ENCODE measurements around the gene USP9X. TPM values are rescaled to one million over a fixed set of nuclear protein-coding genes. Genes with fewer than 3 reads are reported as not detected.
"Not testable (repeated sequence)": the region's sequence is repeated elsewhere in the genome, so short reads cannot be mapped to it uniquely, and the experiment has no call there.

Gene USP9X
- total and polyA plus RNA-seq, 5 donors = 13.3 to 72.6 (median 59.1) TPM

GRCh38 chrX:41128955-41129354 is 43.7 kb downstream of the USP9X start:
- DNase-seq = no peak
- no peaks in the 10 kb centered on the region for H3K27me3 ChIP-seq (ENCODE audit: control insufficient read depth, insufficient read depth)
- WGBS = 97% methylated on average over 4 of the region's 4 CpGs
- no peaks in the 10 kb centered on the region for H3K4me1 ChIP-seq (ENCODE audit: control insufficient read depth, insufficient read depth, low read length)
- H3K4me3 ChIP-seq (ENCODE audit: low read length) = no peak overlapping the region
- no peak for ATAC-seq
- intact Hi-C loops (cut with DNase I) = no loop called here
- H3K9me3 ChIP-seq (ENCODE audit: control insufficient read depth, low read length) = no peaks in the 10 kb centered on the region
- no peak overlapping the region for H3K27ac ChIP-seq (ENCODE audit: low read length)

GRCh38 chrX:41131766-41132165 is 46.5 kb downstream of the USP9X start:
- intact Hi-C loops (cut with DNase I) = no loop called here
- DNase-seq = no peak
- no peak overlapping the region for H3K4me3 ChIP-seq (ENCODE audit: low read length)
- no peaks in the 10 kb centered on the region for H3K27me3 ChIP-seq (ENCODE audit: control insufficient read depth, insufficient read depth)
- H3K9me3 ChIP-seq (ENCODE audit: control insufficient read depth, low read length) = no peaks in the 10 kb centered on the region
- H3K4me1 ChIP-seq (ENCODE audit: control insufficient read depth, insufficient read depth, low read length) = no peaks in the 10 kb centered on the region
- H3K27ac ChIP-seq (ENCODE audit: low read length) = no peak overlapping the region
- ATAC-seq = no peak
- 96% methylated on average over 1 of the region's 1 CpG for WGBS

- no peaks in the 10 kb centered on the region for H3K4me1 ChIP-seq (ENCODE audit: control insufficient read depth, insufficient read depth, low read length)
- 98% methylated on average over 6 of the region's 6 CpGs for WGBS
- intact Hi-C loops (cut with DNase I) = no loop called here
- H3K27ac ChIP-seq (ENCODE audit: low read length) = no peak overlapping the region
- no peaks in the 10 kb centered on the region for H3K9me3 ChIP-seq (ENCODE audit: control insufficient read depth, low read length)
- H3K4me3 ChIP-seq (ENCODE audit: low read length) = no peak overlapping the region
- no peaks in the 10 kb centered on the region for H3K27me3 ChIP-seq (ENCODE audit: control insufficient read depth, insufficient read depth)
- no peak for DNase-seq
- no peak for ATAC-seq
Observed at GRCh38 chrX:41133551-41133950, 48.3 kb downstream of the USP9X start.

- H3K27ac ChIP-seq (ENCODE audit: low read length) = no peak overlapping the region
- H3K4me1 ChIP-seq (ENCODE audit: control insufficient read depth, insufficient read depth, low read length) = no peaks in the 10 kb centered on the region
- no peaks in the 10 kb centered on the region for H3K27me3 ChIP-seq (ENCODE audit: control insufficient read depth, insufficient read depth)
- H3K9me3 ChIP-seq (ENCODE audit: control insufficient read depth, low read length) = no peaks in the 10 kb centered on the region
- intact Hi-C loops (cut with DNase I) = no loop called here
- ATAC-seq (no peak), DNase-seq (no peak)
- no peak overlapping the region for H3K4me3 ChIP-seq (ENCODE audit: low read length)
Observed at GRCh38 chrX:41137589-41137988, 52.3 kb downstream of the USP9X start.

- no peaks in the 10 kb centered on the region for H3K4me1 ChIP-seq (ENCODE audit: control insufficient read depth, insufficient read depth, low read length)
- DNase-seq (no peak), ATAC-seq (no peak)
- no peak overlapping the region for H3K4me3 ChIP-seq (ENCODE audit: low read length)
- no peaks in the 10 kb centered on the region for H3K27me3 ChIP-seq (ENCODE audit: control insufficient read depth, insufficient read depth)
- intact Hi-C loops (cut with DNase I) = no loop called here
- 93% methylated on average over 5 of the region's 5 CpGs for WGBS
- no peaks in the 10 kb centered on the region for H3K9me3 ChIP-seq (ENCODE audit: control insufficient read depth, low read length)
- H3K27ac ChIP-seq (ENCODE audit: low read length) = no peak overlapping the region
Observed at GRCh38 chrX:41142130-41142910, 57.1 kb downstream of the USP9X start.

- WGBS = 58% methylated on average over 2 of the region's 2 CpGs
- DNase-seq (no peak), ATAC-seq (no peak)
- no peaks in the 10 kb centered on the region for H3K4me1 ChIP-seq (ENCODE audit: control insufficient read depth, insufficient read depth, low read length)
- no peak overlapping the region for H3K27ac ChIP-seq (ENCODE audit: low read length)
- no peaks in the 10 kb centered on the region for H3K27me3 ChIP-seq (ENCODE audit: control insufficient read depth, insufficient read depth)
- H3K9me3 ChIP-seq (ENCODE audit: control insufficient read depth, low read length) = no peaks in the 10 kb centered on the region
- no peak overlapping the region for H3K4me3 ChIP-seq (ENCODE audit: low read length)
- intact Hi-C loops (cut with DNase I) = no loop called here
Observed at GRCh38 chrX:41144873-41145272, 59.6 kb downstream of the USP9X start.

GRCh38 chrX:41145920-41146608 is 60.8 kb downstream of the USP9X start:
- Histone ChIP-seq H3K4me3 (ENCODE audit: low read length) (no peak overlapping the region), H3K9me3 (ENCODE audit: control insufficient read depth, low read length) (no peaks in the 10 kb centered on the region), H3K27me3 (ENCODE audit: control insufficient read depth, insufficient read depth) (no peaks in the 10 kb centered on the region), H3K27ac (ENCODE audit: low read length) (no peak overlapping the region), H3K4me1 (ENCODE audit: control insufficient read depth, insufficient read depth, low read length) (no peaks in the 10 kb centered on the region)
- intact Hi-C loops (cut with DNase I) = no loop called here
- WGBS = 88% methylated on average over 2 of the region's 2 CpGs
- no peak for DNase-seq
- ATAC-seq = no peak

GRCh38 chrX:41148553-41148952 is 63.3 kb downstream of the USP9X start:
- no peaks in the 10 kb centered on the region for H3K9me3 ChIP-seq (ENCODE audit: control insufficient read depth, low read length)
- H3K27me3 ChIP-seq (ENCODE audit: control insufficient read depth, insufficient read depth) = no peaks in the 10 kb centered on the region
- DNase-seq (no peak), ATAC-seq (no peak)
- intact Hi-C loops (cut with DNase I) = no loop called here
- 65% methylated on average over 4 of the region's 4 CpGs for whole genome bisulfite sequencing
- no peak overlapping the region for H3K4me3 ChIP-seq (ENCODE audit: low read length)
- no peak overlapping the region for H3K27ac ChIP-seq (ENCODE audit: low read length)
- H3K4me1 ChIP-seq (ENCODE audit: control insufficient read depth, insufficient read depth, low read length) = no peaks in the 10 kb centered on the region

- DNase-seq = no peak
- Histone ChIP-seq H3K9me3 (ENCODE audit: control insufficient read depth, low read length) (no peaks in the 10 kb centered on the region), H3K4me3 (ENCODE audit: low read length) (no peak overlapping the region), H3K27me3 (ENCODE audit: control insufficient read depth, insufficient read depth) (no peaks in the 10 kb centered on the region), H3K4me1 (ENCODE audit: control insufficient read depth, insufficient read depth, low read length) (no peaks in the 10 kb centered on the region), H3K27ac (ENCODE audit: low read length) (no peak overlapping the region)
- intact Hi-C loops (cut with DNase I) = no loop called here
- no peak for ATAC-seq
- 80% methylated on average over 7 of the region's 7 CpGs for WGBS
Observed at GRCh38 chrX:41150043-41150442, 64.8 kb downstream of the USP9X start.

GRCh38 chrX:41151726-41152125 is 66.5 kb downstream of the USP9X start:
- ATAC-seq; DNase-seq; H3K9me3 ChIP-seq (ENCODE audit: control insufficient read depth, low read length); H3K4me1 ChIP-seq (ENCODE audit: control insufficient read depth, insufficient read depth, low read length); H3K27me3 ChIP-seq (ENCODE audit: control insufficient read depth, insufficient read depth); H3K27ac ChIP-seq (ENCODE audit: low read length); intact Hi-C loops (cut with DNase I); H3K4me3 ChIP-seq (ENCODE audit: low read length): not testable (repeated sequence)
- WGBS = 93% methylated on average over 12 of the region's 12 CpGs

- intact Hi-C loops (cut with DNase I) = no loop called here
- ATAC-seq = no peak
- no peaks in the 10 kb centered on the region for H3K9me3 ChIP-seq (ENCODE audit: control insufficient read depth, low read length)
- H3K27ac ChIP-seq (ENCODE audit: low read length) = no peak overlapping the region
- H3K27me3 ChIP-seq (ENCODE audit: control insufficient read depth, insufficient read depth) = no peaks in the 10 kb centered on the region
- H3K4me1 ChIP-seq (ENCODE audit: control insufficient read depth, insufficient read depth, low read length) = no peaks in the 10 kb centered on the region
- DNase-seq = no peak
- WGBS = 98% methylated on average over 4 of the region's 4 CpGs
- no peak overlapping the region for H3K4me3 ChIP-seq (ENCODE audit: low read length)
Observed at GRCh38 chrX:41152221-41152620, 67.0 kb downstream of the USP9X start.

All from right cardiac atrium (tissue), 5 donors.